ENCODE measurements around the gene FLAD1.

GRCh38 chr1:154992721-154993571 is 9.8 kb downstream of the FLAD1 start:
- TF ChIP-seq, protein P1, sequence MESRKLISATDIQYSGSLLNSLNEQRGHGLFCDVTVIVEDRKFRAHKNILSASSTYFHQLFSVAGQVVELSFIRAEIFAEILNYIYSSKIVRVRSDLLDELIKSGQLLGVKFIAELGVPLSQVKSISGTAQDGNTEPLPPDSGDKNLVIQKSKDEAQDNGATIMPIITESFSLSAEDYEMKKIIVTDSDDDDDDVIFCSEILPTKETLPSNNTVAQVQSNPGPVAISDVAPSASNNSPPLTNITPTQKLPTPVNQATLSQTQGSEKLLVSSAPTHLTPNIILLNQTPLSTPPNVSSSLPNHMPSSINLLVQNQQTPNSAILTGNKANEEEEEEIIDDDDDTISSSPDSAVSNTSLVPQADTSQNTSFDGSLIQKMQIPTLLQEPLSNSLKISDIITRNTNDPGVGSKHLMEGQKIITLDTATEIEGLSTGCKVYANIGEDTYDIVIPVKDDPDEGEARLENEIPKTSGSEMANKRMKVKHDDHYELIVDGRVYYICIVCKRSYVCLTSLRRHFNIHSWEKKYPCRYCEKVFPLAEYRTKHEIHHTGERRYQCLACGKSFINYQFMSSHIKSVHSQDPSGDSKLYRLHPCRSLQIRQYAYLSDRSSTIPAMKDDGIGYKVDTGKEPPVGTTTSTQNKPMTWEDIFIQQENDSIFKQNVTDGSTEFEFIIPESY (IDR thresholded peaks at IDR 0.05; ENCODE audit: extremely low read depth, insufficient replicate concordance, low read length), result no peak
- TF ChIP-seq, protein P2, sequence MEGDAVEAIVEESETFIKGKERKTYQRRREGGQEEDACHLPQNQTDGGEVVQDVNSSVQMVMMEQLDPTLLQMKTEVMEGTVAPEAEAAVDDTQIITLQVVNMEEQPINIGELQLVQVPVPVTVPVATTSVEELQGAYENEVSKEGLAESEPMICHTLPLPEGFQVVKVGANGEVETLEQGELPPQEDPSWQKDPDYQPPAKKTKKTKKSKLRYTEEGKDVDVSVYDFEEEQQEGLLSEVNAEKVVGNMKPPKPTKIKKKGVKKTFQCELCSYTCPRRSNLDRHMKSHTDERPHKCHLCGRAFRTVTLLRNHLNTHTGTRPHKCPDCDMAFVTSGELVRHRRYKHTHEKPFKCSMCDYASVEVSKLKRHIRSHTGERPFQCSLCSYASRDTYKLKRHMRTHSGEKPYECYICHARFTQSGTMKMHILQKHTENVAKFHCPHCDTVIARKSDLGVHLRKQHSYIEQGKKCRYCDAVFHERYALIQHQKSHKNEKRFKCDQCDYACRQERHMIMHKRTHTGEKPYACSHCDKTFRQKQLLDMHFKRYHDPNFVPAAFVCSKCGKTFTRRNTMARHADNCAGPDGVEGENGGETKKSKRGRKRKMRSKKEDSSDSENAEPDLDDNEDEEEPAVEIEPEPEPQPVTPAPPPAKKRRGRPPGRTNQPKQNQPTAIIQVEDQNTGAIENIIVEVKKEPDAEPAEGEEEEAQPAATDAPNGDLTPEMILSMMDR (IDR thresholded peaks at IDR 0.05 in 2 of 3, conservative IDR thresholded peaks at IDR 0.05 in 1 of 3; ENCODE audit: borderline replicate concordance in 1 of 3, insufficient read depth in 1 of 3, low read depth in 2 of 3, low read length in 2 of 3), result peak in 2 of 3 experiments; percentile 34 to 40; a peak in 3 of 6 replicates
- TF ChIP-seq TCF7L2 (IDR thresholded peaks at IDR 0.05; ENCODE audit: borderline replicate concordance, extremely low read depth, insufficient read depth, insufficient read length), result no peak
- no peak for TF ChIP-seq SRF (IDR thresholded peaks at IDR 0.05; ENCODE audit: low read depth)
- 0 out of 2 replicates have a peak, but pooled peaks have one; percentile 8 for TF ChIP-seq POLR2AphosphoS5 (IDR thresholded peaks at IDR 0.05; ENCODE audit: low read depth, low read length)
- TF ChIP-seq SIN3A (IDR thresholded peaks at IDR 0.05; ENCODE audit: low read depth), result no peak
- TF ChIP-seq ZFX (IDR thresholded peaks at IDR 0.05), result no peak
- TF ChIP-seq SP1 (IDR thresholded peaks at IDR 0.05; ENCODE audit: low read depth), result no peak
- TF ChIP-seq, protein P3, sequence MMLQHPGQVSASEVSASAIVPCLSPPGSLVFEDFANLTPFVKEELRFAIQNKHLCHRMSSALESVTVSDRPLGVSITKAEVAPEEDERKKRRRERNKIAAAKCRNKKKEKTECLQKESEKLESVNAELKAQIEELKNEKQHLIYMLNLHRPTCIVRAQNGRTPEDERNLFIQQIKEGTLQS (IDR thresholded peaks at IDR 0.05), result no peak
- no peak for TF ChIP-seq RAD21 (IDR thresholded peaks at IDR 0.05; ENCODE audit: low read depth)
- TF ChIP-seq POLR2A (IDR thresholded peaks at IDR 0.05; ENCODE audit: borderline replicate concordance, extremely low read depth, insufficient read depth, insufficient read length), result no peak
- TF ChIP-seq, protein P4, sequence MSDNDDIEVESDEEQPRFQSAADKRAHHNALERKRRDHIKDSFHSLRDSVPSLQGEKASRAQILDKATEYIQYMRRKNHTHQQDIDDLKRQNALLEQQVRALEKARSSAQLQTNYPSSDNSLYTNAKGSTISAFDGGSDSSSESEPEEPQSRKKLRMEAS (IDR thresholded peaks at IDR 0.05), result no peak
- no peak for TF ChIP-seq CEBPB (IDR thresholded peaks at IDR 0.05; ENCODE audit: low read depth)

All from HCT116 (cell line).